Right cardiac atrium (tissue), 5 donors: ENCODE measurements around the gene RRAS2. TPM values are rescaled to one million over a fixed set of nuclear protein-coding genes. Genes with fewer than 3 reads are reported as not detected.
A peak's percentile ranks its signal among the peaks of the same experiment; 100 is the strongest.
"Not testable (repeated sequence)": the region's sequence is repeated elsewhere in the genome, so short reads cannot be mapped to it uniquely, and the experiment has no call there.

Experiments
- ATAC-seq, 2 donors: fragments of 200-7000 bp; cut with Tn5 transposase; one replicate each; pipeline versions ENCODE4 v1.8.0 to v1.9.1; 2020; ENCODE audit warnings: moderate library complexity in 2 of 2, mild to moderate bottlenecking in 1 of 2
- DNase-seq, 3 donors: peaks; one replicate each; pipeline ENCODE4 v3.0.0-alpha.2; 2020
- H3K27ac ChIP-seq: one replicate; pipeline ENCODE4 v1.5.1; 2013; ENCODE audit warnings: mild to moderate bottlenecking, low read length, control low read depth, moderate library complexity
- H3K27me3 ChIP-seq: one replicate; pipeline ENCODE4 v1.6.1; 2013; ENCODE audit not compliant: control insufficient read depth, insufficient read depth
- H3K4me1 ChIP-seq: one replicate; pipeline ENCODE4 v1.6.1; 2013; ENCODE audit warnings: low read length; ENCODE audit not compliant: control insufficient read depth, insufficient read depth
- H3K4me3 ChIP-seq: one replicate; pipeline ENCODE4 v1.5.1; 2013; ENCODE audit warnings: low read length, control low read depth
- H3K9me3 ChIP-seq: one replicate; pipeline ENCODE4 v1.6.1; 2013; ENCODE audit warnings: low read length; ENCODE audit not compliant: control insufficient read depth
- WGBS: extraction: QIAGEN DNeasy Blood & Tissue Kit; methylation state at CpG from one replicate; pipeline ENCODE4 v1.1.7; 2013; 5-methylcytosine and 5-hydroxymethylcytosine counted together
- intact Hi-C, 4 donors: fragments of 100-400 bp; cut with DNase I; formaldehyde crosslinking; loops; one replicate each; pipeline versions ENCODE4 v1.11.0 to v1.14.0; 2022 to 2023
- polyA plus RNA-seq: library from polyadenylated mRNA; stranded (reverse); fragments of 200-250 nt; gene quantifications from one replicate; pipeline ENCODE4 v1.2.3, GENCODE V29; 2013
- total RNA-seq, 4 donors: library from RNA; stranded (reverse); fragmentation: NEBNext Ultra II Directional; extraction: Animal tissue kit (Norgen Biotek cat#: 25700); gene quantifications; one replicate each; pipeline ENCODE4 v1.2.1, GENCODE V29; 2021
- donor health status: healthy with polysubstance abuse.
- donor health status: DM: no; HTN: yes; CAD: no.
- donor health status: DM: no; HTN: no; CAD: no.
- donor health status: DM: no; HTN: yes; CAD: no; lungs with severe emphysema.
- donor health status: DM: yes; HTN: yes; CAD: no.

Gene RRAS2
- total and polyA plus RNA-seq, 5 donors: 23.9 to 32.7 (median 28.2) TPM

- not testable (repeated sequence) for H3K4me1 ChIP-seq, ATAC-seq, H3K27ac ChIP-seq, H3K4me3 ChIP-seq, H3K9me3 ChIP-seq, H3K27me3 ChIP-seq
- intact Hi-C loops: loop anchor here in 1 of 4 donors (5.0 kb wide), 1 partner anchor 52 kb away; no protein-coding TSS in a partner anchor
- 97% methylated on average over 7 of the region's 7 CpGs for WGBS
- peak in 1 of 3 donors; percentile 13 for DNase-seq
Measured at GRCh38 chr11:14354604-14355003, 4.4 kb downstream of the RRAS2 start.

DNA sequence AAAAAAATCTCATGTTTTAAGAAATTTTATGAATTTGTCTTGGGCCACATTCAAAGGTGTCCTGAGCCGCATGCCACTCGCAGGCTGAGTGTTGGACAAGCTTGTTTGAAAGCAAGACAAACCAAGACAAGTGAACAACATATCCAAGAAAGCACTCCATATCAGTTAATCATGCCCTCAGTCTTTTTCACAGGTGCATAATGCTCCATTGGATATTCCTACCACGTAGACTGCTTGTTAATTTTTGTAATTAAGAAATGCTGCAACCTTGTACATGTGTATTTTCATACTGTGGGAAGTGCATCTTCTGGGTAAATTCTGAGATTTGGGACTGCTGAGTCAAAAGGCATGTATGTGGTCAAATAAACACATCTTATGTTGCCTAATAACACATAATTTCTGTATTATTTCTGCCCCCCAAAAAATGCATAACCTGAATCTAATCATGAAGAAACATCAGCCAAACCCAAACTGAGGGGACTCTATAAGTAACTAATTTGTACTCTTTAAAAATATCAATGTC lies 8.2 kb downstream of the RRAS2 start:
- H3K4me1 ChIP-seq: no peaks in the 10 kb centered on the region
- ATAC-seq: no peak
- intact Hi-C loops: no loop called here
- no peak overlapping the region for H3K27ac ChIP-seq
- H3K4me3 ChIP-seq: no peak overlapping the region
- DNase-seq: no peak
- H3K27me3 ChIP-seq: no peaks in the 10 kb centered on the region
- no peaks in the 10 kb centered on the region for H3K9me3 ChIP-seq
- WGBS: 97% methylated on average over 3 of the region's 3 CpGs

DNA sequence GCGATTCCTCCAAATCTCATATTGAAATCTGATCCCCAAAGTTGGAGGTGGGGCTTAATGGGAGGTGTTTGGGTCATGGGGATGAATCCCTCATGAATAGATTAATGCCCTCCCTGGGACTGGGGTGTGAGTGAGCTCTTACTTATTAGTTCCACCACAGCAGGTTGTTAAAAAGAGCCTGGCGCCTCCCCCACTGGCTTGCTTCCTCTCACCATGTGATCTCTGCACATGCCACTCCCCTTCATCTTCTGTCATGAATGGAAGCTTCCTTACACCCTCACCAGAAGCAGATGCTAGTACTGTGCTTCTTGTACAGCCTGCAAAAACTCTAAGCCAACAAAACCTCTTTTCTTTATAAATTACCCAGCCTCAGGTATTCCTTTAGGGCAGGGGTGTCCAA lies 8.8 kb downstream of the RRAS2 start:
- Histone ChIP-seq H3K4me1 (no peaks in the 10 kb centered on the region), H3K9me3 (no peaks in the 10 kb centered on the region), H3K27ac (no peak overlapping the region), H3K27me3 (no peaks in the 10 kb centered on the region), H3K4me3 (no peak overlapping the region)
- ATAC-seq (no peak), DNase-seq (no peak)
- 94% methylated on average over 2 of the region's 2 CpGs for WGBS
- intact Hi-C loops: no loop called here

DNA sequence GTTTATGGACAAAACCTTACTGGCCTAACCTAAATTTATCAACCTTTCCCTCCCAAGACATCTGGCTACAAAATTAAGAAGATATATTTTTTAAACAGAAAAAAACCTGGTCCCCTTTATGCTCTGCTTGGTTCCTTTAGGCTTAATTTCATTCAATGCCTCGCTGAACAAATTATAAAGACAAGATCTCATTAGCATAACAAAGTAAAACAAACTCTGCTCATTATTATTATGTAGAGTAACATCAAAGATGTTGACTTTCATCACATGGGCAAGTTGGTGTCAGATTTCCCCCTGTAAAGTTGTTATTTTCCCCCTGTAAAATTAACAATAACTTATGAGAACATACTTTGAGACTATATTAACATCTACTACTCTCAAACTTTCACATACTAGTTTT lies 11.0 kb downstream of the RRAS2 start:
- H3K9me3 ChIP-seq: no peaks in the 10 kb centered on the region
- no peak for ATAC-seq
- H3K27me3 ChIP-seq: no peaks in the 10 kb centered on the region
- no peak for DNase-seq
- intact Hi-C loops: no loop called here
- H3K4me1 ChIP-seq: no peaks in the 10 kb centered on the region
- H3K27ac ChIP-seq: no peak overlapping the region
- no peak overlapping the region for H3K4me3 ChIP-seq
- WGBS: 89% methylated on average over 1 of the region's 1 CpG

DNA sequence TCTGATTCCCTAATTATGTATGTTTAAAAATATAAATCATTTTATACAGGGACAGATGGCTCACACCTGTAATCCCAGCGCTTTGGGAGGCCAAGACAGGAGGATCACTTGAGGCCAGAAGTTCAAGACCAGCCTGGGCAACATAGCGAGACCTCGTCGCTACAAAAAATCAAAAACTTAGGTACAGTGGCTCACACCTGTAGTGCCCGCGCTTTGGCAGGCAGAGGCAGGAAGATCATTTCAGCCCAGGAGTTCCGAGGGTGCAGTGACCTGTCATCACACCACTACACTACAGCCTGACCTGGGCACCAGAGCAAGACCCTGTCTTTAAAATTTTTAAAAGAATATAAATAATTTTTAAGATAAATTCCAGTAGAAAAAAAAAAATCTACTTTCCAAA lies 11.5 kb downstream of the RRAS2 start:
- DNase-seq: no peak
- Histone ChIP-seq H3K27me3 (no peaks in the 10 kb centered on the region), H3K9me3 (no peaks in the 10 kb centered on the region), H3K27ac (no peak overlapping the region), H3K4me3 (no peak overlapping the region), H3K4me1 (no peaks in the 10 kb centered on the region)
- 97% methylated on average over 7 of the region's 7 CpGs for WGBS
- ATAC-seq: no peak
- intact Hi-C loops: no loop called here

- intact Hi-C loops: no loop called here
- DNase-seq (no peak), ATAC-seq (no peak)
- no peaks in the 10 kb centered on the region for H3K27me3 ChIP-seq
- no peak overlapping the region for H3K27ac ChIP-seq
- WGBS: 97% methylated on average over 2 of the region's 2 CpGs
- no peaks in the 10 kb centered on the region for H3K9me3 ChIP-seq
- H3K4me3 ChIP-seq: no peak overlapping the region
- H3K4me1 ChIP-seq: no peaks in the 10 kb centered on the region
Measured at GRCh38 chr11:14346303-14346955, 12.6 kb downstream of the RRAS2 start.

DNA sequence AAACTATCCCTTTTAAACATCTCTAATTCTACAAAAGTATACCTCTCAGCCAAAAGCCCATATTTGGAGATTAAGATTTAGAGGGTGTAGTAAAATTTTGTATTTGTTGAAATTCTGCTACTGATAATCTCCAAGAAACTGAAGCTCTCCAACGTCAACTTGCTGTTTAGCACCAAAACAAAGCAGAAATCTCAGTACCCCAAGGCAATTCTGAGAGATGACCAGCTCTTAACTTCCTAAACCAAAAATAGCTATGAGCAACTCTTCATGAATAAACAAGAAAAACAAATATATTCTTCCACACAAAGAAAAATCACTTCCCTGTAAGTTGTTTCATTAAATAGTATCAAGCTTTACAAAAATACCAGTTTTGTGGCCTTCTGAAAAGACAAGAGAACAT lies 13.3 kb downstream of the RRAS2 start:
- WGBS: 68% methylated on average over 1 of the region's 1 CpG
- no peaks in the 10 kb centered on the region for H3K27me3 ChIP-seq
- no peak overlapping the region for H3K4me3 ChIP-seq
- intact Hi-C loops: no loop called here
- H3K9me3 ChIP-seq: no peaks in the 10 kb centered on the region
- H3K27ac ChIP-seq: no peak overlapping the region
- ATAC-seq: no peak
- H3K4me1 ChIP-seq: no peaks in the 10 kb centered on the region
- no peak for DNase-seq

- DNase-seq, H3K4me3 ChIP-seq, ATAC-seq, intact Hi-C loops, H3K27ac ChIP-seq, H3K9me3 ChIP-seq, H3K4me1 ChIP-seq, H3K27me3 ChIP-seq: not testable (repeated sequence)
- WGBS: 92% methylated on average over 5 of the region's 5 CpGs
Measured at GRCh38 chr11:14345016-14345415, 14.0 kb downstream of the RRAS2 start.

- Histone ChIP-seq H3K4me1 (no peaks in the 10 kb centered on the region), H3K27me3 (no peaks in the 10 kb centered on the region), H3K9me3 (no peaks in the 10 kb centered on the region), H3K4me3 (no peak overlapping the region), H3K27ac (no peak overlapping the region)
- 77% methylated on average over 1 of the region's 1 CpG for whole genome bisulfite sequencing
- no peak for DNase-seq
- ATAC-seq: no peak
- intact Hi-C loops: no loop called here
Measured at GRCh38 chr11:14342906-14343305, 16.1 kb downstream of the RRAS2 start.

DNA sequence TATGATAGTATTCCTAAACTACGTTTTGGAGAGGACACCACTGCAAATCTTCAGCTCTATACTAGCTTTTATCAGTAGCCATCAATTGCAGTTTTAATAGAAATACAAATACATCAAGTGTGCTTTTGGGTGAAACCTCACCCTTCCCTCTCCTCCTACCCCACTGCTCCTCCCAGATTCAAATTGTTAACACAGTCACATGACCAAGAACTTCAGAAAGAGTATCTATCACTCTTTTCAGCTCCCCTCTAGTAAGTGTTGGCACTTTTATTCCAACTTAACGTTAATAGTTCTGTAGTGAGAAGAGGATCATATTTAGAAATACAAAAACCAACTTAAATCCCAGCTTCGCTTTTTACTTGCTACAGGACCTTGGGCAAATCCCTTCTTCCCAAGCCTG lies 17.0 kb downstream of the RRAS2 start:
- ATAC-seq (no peak), DNase-seq (no peak)
- intact Hi-C loops: no loop called here
- Histone ChIP-seq H3K4me3 (no peak overlapping the region), H3K27me3 (no peaks in the 10 kb centered on the region), H3K27ac (no peak overlapping the region), H3K9me3 (no peaks in the 10 kb centered on the region), H3K4me1 (no peaks in the 10 kb centered on the region)
- WGBS: 69% methylated on average over 3 of the region's 3 CpGs

GRCh38 chr11:14340721-14341120 lies 18.3 kb downstream of the RRAS2 start:
- DNase-seq: no peak
- Histone ChIP-seq H3K4me3 (no peak overlapping the region), H3K27me3 (no peaks in the 10 kb centered on the region), H3K4me1 (peaks cover 3% of the 10 kb centered on the region), H3K27ac (no peak overlapping the region), H3K9me3 (no peaks in the 10 kb centered on the region)
- 87% methylated on average over 2 of the region's 2 CpGs for WGBS
- no peak for ATAC-seq
- intact Hi-C loops: no loop called here

- Histone ChIP-seq H3K4me3 (no peak overlapping the region), H3K4me1 (peaks cover 6% of the 10 kb centered on the region), H3K27me3 (no peaks in the 10 kb centered on the region), H3K27ac (no peak overlapping the region), H3K9me3 (no peaks in the 10 kb centered on the region)
- no peak for ATAC-seq
- intact Hi-C loops: no loop called here
- no peak for DNase-seq
- WGBS: 91% methylated on average over 1 of the region's 1 CpG
Measured at GRCh38 chr11:14339356-14339755, 19.6 kb downstream of the RRAS2 start.
